Lower leg skin (tissue), 4 donors: ENCODE data around the gene AADACL3. TPM values are rescaled to one million over a fixed set of nuclear protein-coding genes. Genes with fewer than 3 reads are reported as not detected.

Source experiments
- DNase-seq, 2 donors: peaks; one replicate each; pipeline ENCODE4 v3.0.0-alpha.2; 2019; ENCODE audit warnings: low spot score in 2 of 2
- H3K4me3 ChIP-seq: fragments of 200-600 bp; sonication (generic); 2 replicates; pipeline ENCODE4 v1.5.1; 2017; ENCODE audit warnings: mild to moderate bottlenecking, low read depth; ENCODE audit not compliant: poor library complexity, severe bottlenecking
- CTCF ChIP-seq, 3 donors: fragments of 450-650 bp; IDR thresholded peaks; one replicate each; pipeline ENCODE4 v1.5.1; 2016; ENCODE audit warnings: antibody characterized with exemption in 3 of 3, mild to moderate bottlenecking in 3 of 3, moderate library complexity in 2 of 3
- POLR2A ChIP-seq, 2 donors: fragments of 450-650 bp; IDR thresholded peaks; one replicate each; pipeline ENCODE4 v1.6.1; 2016 to 2017; ENCODE audit warnings: antibody characterized with exemption in 2 of 2, mild to moderate bottlenecking in 1 of 2, moderate library complexity in 1 of 2
- WGBS, 2 donors: methylation state at CpG; one replicate each; pipeline ENCODE4 v1.1.5; 2018; 5-methylcytosine and 5-hydroxymethylcytosine counted together
- intact Hi-C: fragments of 100-400 bp; cut with DNase I; formaldehyde crosslinking; loops from one replicate; pipeline ENCODE4 v1.15.0; 2023; ENCODE audit warnings: low total_unique reads
- total RNA-seq, 4 donors: library from RNA; depleted of rRNA; stranded (reverse); fragments of >200 nt; gene quantifications; one replicate each; pipeline ENCODE4 v1.1.0, GENCODE V29; 2016

The AADACL3 gene
- total RNA-seq, 4 donors from 2014 or later: 1.1 to 54.6 (median 27.2) TPM

GRCh38 chr1:12739613-12740012, 23.7 kb downstream of the AADACL3 start:
- intact Hi-C loops: no loop called here
- no peak for DNase-seq
- WGBS, 2 donors: 77 to 79% methylated on average over 5 of the region's 5 CpGs

GRCh38 chr1:12741946-12742345, 26.0 kb downstream of the AADACL3 start:
- intact Hi-C loops: no loop called here
- DNase-seq: no peak
- 79 to 83% methylated on average over 3 of the region's 3 CpGs for WGBS, 2 donors
- no peak for TF ChIP-seq CTCF (IDR thresholded peaks at IDR 0.05)
- no peak for TF ChIP-seq POLR2A (IDR thresholded peaks at IDR 0.05)
- H3K4me3 ChIP-seq: no peak overlapping the region

More at GRCh38 chr1:12739613-12740012, 23.7 kb downstream of the AADACL3 start:
- no peak overlapping the region for H3K4me3 ChIP-seq
- no peak for TF ChIP-seq POLR2A (IDR thresholded peaks at IDR 0.05)
- no peak for TF ChIP-seq CTCF (IDR thresholded peaks at IDR 0.05)

GRCh38 chr1:12745126-12745991, 29.4 kb downstream of the AADACL3 start:
- no peak overlapping the region for H3K4me3 ChIP-seq
- intact Hi-C loops: no loop called here
- DNase-seq: no peak
- no peak for TF ChIP-seq CTCF (IDR thresholded peaks at IDR 0.05)
- no peak for TF ChIP-seq POLR2A (IDR thresholded peaks at IDR 0.05)
- WGBS, 2 donors: 69 to 77% methylated on average over 3 of the region's 3 CpGs

- WGBS, 2 donors: 18 to 27% methylated on average over 2 of the region's 2 CpGs
- DNase-seq: no peak
- intact Hi-C loops: no loop called here
- TF ChIP-seq CTCF (IDR thresholded peaks at IDR 0.05) (no peak), POLR2A (IDR thresholded peaks at IDR 0.05) (no peak)
- no peak within 1 kb of the TSS for H3K4me3 ChIP-seq
Observed at GRCh38 chr1:12745992-12746323, 30.0 kb downstream of the AADACL3 start, which contains the start of gene CFAP107. Gene CFAP107 (plus strand): TSS chr1:12746200. CDS start chr1:12746431, 231 bp downstream.

GRCh38 chr1:12748778-12749355, 33.0 kb downstream of the AADACL3 start:
- H3K4me3 ChIP-seq: no peak overlapping the region
- no peak for DNase-seq
- intact Hi-C loops: no loop called here
- TF ChIP-seq CTCF (IDR thresholded peaks at IDR 0.05) (no peak), POLR2A (IDR thresholded peaks at IDR 0.05) (no peak)
